HepG2 (cell line): Measurements from ENCODE around the gene SGF29. TPM values are rescaled to one million over a fixed set of nuclear protein-coding genes. Genes with fewer than 3 reads are reported as not detected.

Source experiments
- CC2D1A ChIP-seq: sonication (generic); formaldehyde crosslinking; IDR thresholded peaks from 2 replicates; pipeline ENCODE4 v1.8.1; 2023; ENCODE audit warnings: mild to moderate bottlenecking, missing genetic modification reagents
- KMT2A ChIP-seq: sonication (generic); formaldehyde crosslinking; IDR thresholded peaks from 2 replicates; pipeline ENCODE4 v1.4.0; 2020; ENCODE audit warnings: missing genetic modification reagents
- NFE2 ChIP-seq: sonication (generic); formaldehyde crosslinking; IDR thresholded peaks from 2 replicates; pipeline ENCODE4 v1.4.0; 2020; ENCODE audit warnings: missing genetic modification reagents
- NFIC ChIP-seq: IDR thresholded peaks from 2 replicates; pipeline ENCODE4 v1.6.1; 2012; ENCODE audit warnings: mild to moderate bottlenecking, low read length, inconsistent platforms
- NKX3-1 ChIP-seq: sonication (generic); formaldehyde crosslinking; IDR thresholded peaks from 2 replicates; pipeline ENCODE4 v1.5.0; 2020; ENCODE audit warnings: missing genetic modification reagents
- PAX8 ChIP-seq: sonication (generic); formaldehyde crosslinking; IDR thresholded peaks from 2 replicates; pipeline ENCODE4 v1.8.0; 2022; ENCODE audit warnings: mild to moderate bottlenecking, missing genetic modification reagents, borderline replicate concordance
- SRY ChIP-seq: sonication (generic); formaldehyde crosslinking; IDR thresholded peaks from 2 replicates; pipeline ENCODE4 v1.8.0; 2022; ENCODE audit warnings: mild to moderate bottlenecking, missing genetic modification reagents
- TAF1 ChIP-seq: sonication (generic); formaldehyde crosslinking; IDR thresholded peaks from 2 replicates; pipeline ENCODE4 v1.4.0; 2020; ENCODE audit warnings: missing genetic modification reagents
- ZFYVE20 ChIP-seq: sonication (generic); formaldehyde crosslinking; IDR thresholded peaks from 2 replicates; pipeline ENCODE4 v1.8.0; 2023; ENCODE audit warnings: low read depth, mild to moderate bottlenecking, moderate library complexity, missing genetic modification reagents, borderline replicate concordance
- ZNF260 ChIP-seq: sonication (generic); formaldehyde crosslinking; IDR thresholded peaks from 2 replicates; pipeline ENCODE4 v1.4.0; 2020; ENCODE audit warnings: missing genetic modification reagents, low read depth, mild to moderate bottlenecking, borderline replicate concordance
- ZNF34 ChIP-seq: sonication (generic); formaldehyde crosslinking; IDR thresholded peaks from 2 replicates; pipeline ENCODE4 v1.4.0; 2020; ENCODE audit warnings: mild to moderate bottlenecking, missing genetic modification reagents, borderline replicate concordance
- ZNF430 ChIP-seq: sonication (generic); formaldehyde crosslinking; IDR thresholded peaks from 2 replicates; pipeline ENCODE4 v1.9.0; 2021; ENCODE audit warnings: mild to moderate bottlenecking, missing genetic modification reagents
- ZNF446 ChIP-seq: sonication (generic); formaldehyde crosslinking; IDR thresholded peaks from 2 replicates; pipeline ENCODE4 v1.5.0; 2020; ENCODE audit warnings: mild to moderate bottlenecking, missing genetic modification reagents
- ZNF841 ChIP-seq: sonication (generic); formaldehyde crosslinking; IDR thresholded peaks from 2 replicates; pipeline ENCODE4 v1.8.1; 2023; ENCODE audit warnings: missing genetic modification reagents, borderline replicate concordance
- polyA plus RNA-seq, 8 experiments: library from polyadenylated mRNA; depleted of rRNA in 3 of 8; stranded (reverse) in 7 of 8; unstranded in 1 of 8; fragments of >200 nt; fragmentation: Illumina TruSeq in 4 of 8; extraction: Trizol in 4 of 8; gene quantifications; 2 replicates each; pipeline versions ENCODE4 v1.2.1 to v1.2.3, GENCODE V29; 2011 to 2016; ENCODE audit warnings: low read depth in 4 of 8, missing spikeins in 1 of 8, mixed read lengths in 1 of 8; ENCODE audit not compliant: insufficient read depth in 1 of 8
- total RNA-seq, 5 experiments: library from RNA; depleted of rRNA; stranded (reverse); fragments of >200 nt; fragmentation: Illumina TruSeq; extraction: Trizol; gene quantifications; 2 replicates each; pipeline ENCODE4 v1.2.3, GENCODE V29; 2016; ENCODE audit warnings: low read depth in 1 of 5
- TF ChIP-seq, protein P1 (sequence below): sonication (generic); formaldehyde crosslinking; IDR thresholded peaks from 2 replicates; pipeline ENCODE4 v1.4.0; 2020; ENCODE audit warnings: missing genetic modification reagents
- TF ChIP-seq, protein P2 (sequence below): sonication (generic); formaldehyde crosslinking; IDR thresholded peaks from 2 replicates; pipeline ENCODE4 v1.5.1; 2020; ENCODE audit warnings: missing genetic modification reagents, mild to moderate bottlenecking, borderline replicate concordance
- TF ChIP-seq, protein P3 (sequence below): sonication (generic); formaldehyde crosslinking; IDR thresholded peaks from 2 replicates; pipeline ENCODE4 v1.8.1; 2023; ENCODE audit warnings: mild to moderate bottlenecking, missing genetic modification reagents, borderline replicate concordance
- TF ChIP-seq, protein P4 (sequence below): sonication (generic); formaldehyde crosslinking; conservative IDR thresholded peaks from 2 replicates; pipeline ENCODE4 v1.4.0; 2020; ENCODE audit warnings: missing genetic modification reagents
- TF ChIP-seq, protein P5 (sequence below): IDR thresholded peaks from 2 replicates; pipeline ENCODE4 v1.6.1; 2016; ENCODE audit warnings: missing biosample characterization, missing genetic modification reagents, low read depth
- TF ChIP-seq, protein P6 (sequence below): IDR thresholded peaks from 2 replicates; pipeline ENCODE4 v1.6.1; 2016; ENCODE audit warnings: missing compliant biosample characterization, missing genetic modification reagents, borderline replicate concordance

SGF29 gene
- total and polyA plus RNA-seq, 2 of the 13 experiments (the other 11 are each of a cell fraction or from before 2014, with no cell fraction given): 5.0 to 29.4 TPM

DNA sequence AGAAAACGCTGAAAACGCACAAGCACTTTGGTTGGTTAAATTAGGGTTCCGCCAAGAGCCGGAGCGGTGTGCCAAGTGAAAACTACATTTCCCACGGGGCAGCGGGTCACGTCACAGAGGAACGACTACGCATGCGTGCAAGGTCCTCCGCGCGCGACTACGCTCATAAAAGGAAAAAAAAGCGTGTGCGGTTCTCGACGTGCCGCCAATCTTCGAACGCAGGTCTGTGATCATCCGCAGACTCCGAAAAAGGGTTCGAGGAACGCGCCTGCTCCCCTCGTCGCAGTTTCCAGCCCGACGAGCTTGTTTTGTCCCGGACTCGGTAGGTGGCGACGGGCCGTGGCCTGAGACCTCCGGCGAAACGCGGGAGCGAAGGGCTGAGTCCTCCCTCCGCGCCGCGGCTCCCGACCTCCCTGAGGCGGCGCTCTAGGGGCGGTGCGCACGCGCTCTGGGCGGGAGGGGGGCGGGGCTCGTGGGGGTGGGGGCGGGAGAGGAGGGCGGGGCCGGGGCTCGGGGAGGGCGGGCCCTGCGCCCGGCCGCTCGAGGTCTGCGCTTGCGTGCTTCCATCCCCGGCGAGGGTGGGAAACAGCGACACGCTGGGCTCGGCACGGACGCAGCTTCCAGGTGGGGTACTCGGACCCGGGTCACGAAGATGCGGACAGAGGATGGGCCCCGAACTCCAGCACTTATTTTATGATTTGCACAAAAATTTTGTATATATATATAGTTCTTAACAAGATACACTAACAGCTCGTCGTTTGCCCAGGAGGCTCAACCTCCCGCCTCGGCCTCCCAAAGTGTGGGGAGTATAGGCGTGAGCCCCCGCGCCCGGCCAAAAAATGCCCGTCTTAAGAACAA is at the start of gene SGF29 (continued):
- TF ChIP-seq KMT2A (CRISPR knock-in tag) (peak; percentile 81), ZNF430 (CRISPR knock-in tag) (peak; percentile 83), ZNF260 (no peak), NKX3-1 (CRISPR knock-in tag) (no peak), SRY (peak; percentile 93; the same call in 1 of the 2 replicates), ZNF841 (CRISPR knock-in tag) (no peak), CC2D1A (0 out of 2 replicates have a peak, but pooled peaks have one; percentile 69), PAX8 (CRISPR knock-in tag) (0 out of 2 replicates have a peak, but pooled peaks have one; percentile 94), ZNF446 (CRISPR knock-in tag) (peak; percentile 65; the same call in 1 of the 2 replicates), TAF1 (CRISPR knock-in tag) (peak; percentile 96), ZFYVE20 (CRISPR knock-in tag) (0 out of 2 replicates have a peak, but pooled peaks have one; percentile 75), ZNF34 (peak; percentile 76; the same call in 1 of the 2 replicates), NFE2 (CRISPR knock-in tag) (no peak), NFIC (no peak)
- TF ChIP-seq, protein P1, sequence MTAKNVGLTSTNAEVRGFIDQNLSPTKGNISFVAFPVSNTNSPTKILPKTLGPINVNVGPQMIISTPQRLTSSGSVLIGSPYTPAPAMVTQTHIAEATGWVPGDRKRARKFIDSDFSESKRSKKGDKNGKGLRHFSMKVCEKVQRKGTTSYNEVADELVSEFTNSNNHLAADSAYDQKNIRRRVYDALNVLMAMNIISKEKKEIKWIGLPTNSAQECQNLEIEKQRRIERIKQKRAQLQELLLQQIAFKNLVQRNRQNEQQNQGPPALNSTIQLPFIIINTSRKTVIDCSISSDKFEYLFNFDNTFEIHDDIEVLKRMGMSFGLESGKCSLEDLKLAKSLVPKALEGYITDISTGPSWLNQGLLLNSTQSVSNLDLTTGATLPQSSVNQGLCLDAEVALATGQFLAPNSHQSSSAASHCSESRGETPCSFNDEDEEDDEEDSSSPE: peak; percentile 95
- TF ChIP-seq, protein P2, sequence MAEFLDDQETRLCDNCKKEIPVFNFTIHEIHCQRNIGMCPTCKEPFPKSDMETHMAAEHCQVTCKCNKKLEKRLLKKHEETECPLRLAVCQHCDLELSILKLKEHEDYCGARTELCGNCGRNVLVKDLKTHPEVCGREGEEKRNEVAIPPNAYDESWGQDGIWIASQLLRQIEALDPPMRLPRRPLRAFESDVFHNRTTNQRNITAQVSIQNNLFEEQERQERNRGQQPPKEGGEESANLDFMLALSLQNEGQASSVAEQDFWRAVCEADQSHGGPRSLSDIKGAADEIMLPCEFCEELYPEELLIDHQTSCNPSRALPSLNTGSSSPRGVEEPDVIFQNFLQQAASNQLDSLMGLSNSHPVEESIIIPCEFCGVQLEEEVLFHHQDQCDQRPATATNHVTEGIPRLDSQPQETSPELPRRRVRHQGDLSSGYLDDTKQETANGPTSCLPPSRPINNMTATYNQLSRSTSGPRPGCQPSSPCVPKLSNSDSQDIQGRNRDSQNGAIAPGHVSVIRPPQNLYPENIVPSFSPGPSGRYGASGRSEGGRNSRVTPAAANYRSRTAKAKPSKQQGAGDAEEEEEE (CRISPR knock-in tag): 0 out of 2 replicates have a peak, but pooled peaks have one; percentile 84
- TF ChIP-seq, protein P3, sequence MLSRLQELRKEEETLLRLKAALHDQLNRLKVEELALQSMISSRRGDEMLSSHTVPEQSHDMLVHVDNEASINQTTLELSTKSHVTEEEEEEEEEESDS (CRISPR knock-in tag): peak; percentile 63; the same call in 1 of the 2 replicates
- TF ChIP-seq, protein P4, sequence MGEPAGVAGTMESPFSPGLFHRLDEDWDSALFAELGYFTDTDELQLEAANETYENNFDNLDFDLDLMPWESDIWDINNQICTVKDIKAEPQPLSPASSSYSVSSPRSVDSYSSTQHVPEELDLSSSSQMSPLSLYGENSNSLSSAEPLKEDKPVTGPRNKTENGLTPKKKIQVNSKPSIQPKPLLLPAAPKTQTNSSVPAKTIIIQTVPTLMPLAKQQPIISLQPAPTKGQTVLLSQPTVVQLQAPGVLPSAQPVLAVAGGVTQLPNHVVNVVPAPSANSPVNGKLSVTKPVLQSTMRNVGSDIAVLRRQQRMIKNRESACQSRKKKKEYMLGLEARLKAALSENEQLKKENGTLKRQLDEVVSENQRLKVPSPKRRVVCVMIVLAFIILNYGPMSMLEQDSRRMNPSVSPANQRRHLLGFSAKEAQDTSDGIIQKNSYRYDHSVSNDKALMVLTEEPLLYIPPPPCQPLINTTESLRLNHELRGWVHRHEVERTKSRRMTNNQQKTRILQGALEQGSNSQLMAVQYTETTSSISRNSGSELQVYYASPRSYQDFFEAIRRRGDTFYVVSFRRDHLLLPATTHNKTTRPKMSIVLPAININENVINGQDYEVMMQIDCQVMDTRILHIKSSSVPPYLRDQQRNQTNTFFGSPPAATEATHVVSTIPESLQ: 0 out of 2 replicates have a peak, but pooled peaks have one; percentile 86
- TF ChIP-seq, protein P5, sequence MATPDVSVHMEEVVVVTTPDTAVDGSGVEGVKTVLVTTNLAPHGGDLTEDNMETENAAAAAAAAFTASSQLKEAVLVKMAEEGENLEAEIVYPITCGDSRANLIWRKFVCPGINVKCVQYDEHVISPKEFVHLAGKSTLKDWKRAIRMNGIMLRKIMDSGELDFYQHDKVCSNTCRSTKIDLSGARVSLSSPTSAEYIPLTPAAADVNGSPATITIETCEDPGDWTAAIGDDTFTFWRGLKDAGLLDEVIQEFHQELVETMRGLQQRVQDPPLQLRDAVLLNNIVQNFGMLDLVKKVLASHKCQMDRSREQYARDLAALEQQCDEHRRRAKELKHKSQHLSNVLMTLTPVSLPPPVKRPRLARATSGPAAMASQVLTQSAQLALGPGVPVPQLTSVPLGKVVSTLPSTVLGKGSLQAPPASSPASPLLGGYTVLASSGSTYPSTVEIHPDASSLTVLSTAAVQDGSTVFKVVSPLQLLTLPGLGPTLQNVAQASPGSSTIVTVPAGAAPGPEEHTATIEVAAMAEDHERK (CRISPR knock-in tag): peak; percentile 92
- TF ChIP-seq, protein P6, sequence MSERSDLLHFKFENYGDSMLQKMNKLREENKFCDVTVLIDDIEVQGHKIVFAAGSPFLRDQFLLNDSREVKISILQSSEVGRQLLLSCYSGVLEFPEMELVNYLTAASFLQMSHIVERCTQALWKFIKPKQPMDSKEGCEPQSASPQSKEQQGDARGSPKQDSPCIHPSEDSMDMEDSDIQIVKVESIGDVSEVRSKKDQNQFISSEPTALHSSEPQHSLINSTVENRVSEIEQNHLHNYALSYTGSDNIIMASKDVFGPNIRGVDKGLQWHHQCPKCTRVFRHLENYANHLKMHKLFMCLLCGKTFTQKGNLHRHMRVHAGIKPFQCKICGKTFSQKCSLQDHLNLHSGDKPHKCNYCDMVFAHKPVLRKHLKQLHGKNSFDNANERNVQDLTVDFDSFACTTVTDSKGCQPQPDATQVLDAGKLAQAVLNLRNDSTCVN (CRISPR knock-in tag): 0 out of 2 replicates have a peak, but pooled peaks have one; percentile 78
